Right lobe of liver (tissue), 4 donors: ENCODE results near the gene MAPT.

Source experiments
- POLR2A ChIP-seq: fragments of 450-650 bp; IDR thresholded peaks from one replicate; pipeline ENCODE4 v1.6.1; 2017; ENCODE audit warnings: antibody characterized with exemption, mild to moderate bottlenecking
- TF ChIP-seq, protein P1 (sequence below), 4 donors: fragments of 200-600 bp in 3 of 4; fragments of 450-650 bp in 1 of 4; IDR thresholded peaks; one replicate each; pipeline versions ENCODE4 v1.5.1 to v1.8.0; 2016 to 2022; ENCODE audit warnings: antibody characterized with exemption in 4 of 4, mild to moderate bottlenecking in 2 of 4
- donor health status: DM: no; HTN: no; CAD: no.
- donor health status: DM: no; HTN: no; CAD: no.
- donor health status: DM: no; HTN: yes; CAD: no.

DNA sequence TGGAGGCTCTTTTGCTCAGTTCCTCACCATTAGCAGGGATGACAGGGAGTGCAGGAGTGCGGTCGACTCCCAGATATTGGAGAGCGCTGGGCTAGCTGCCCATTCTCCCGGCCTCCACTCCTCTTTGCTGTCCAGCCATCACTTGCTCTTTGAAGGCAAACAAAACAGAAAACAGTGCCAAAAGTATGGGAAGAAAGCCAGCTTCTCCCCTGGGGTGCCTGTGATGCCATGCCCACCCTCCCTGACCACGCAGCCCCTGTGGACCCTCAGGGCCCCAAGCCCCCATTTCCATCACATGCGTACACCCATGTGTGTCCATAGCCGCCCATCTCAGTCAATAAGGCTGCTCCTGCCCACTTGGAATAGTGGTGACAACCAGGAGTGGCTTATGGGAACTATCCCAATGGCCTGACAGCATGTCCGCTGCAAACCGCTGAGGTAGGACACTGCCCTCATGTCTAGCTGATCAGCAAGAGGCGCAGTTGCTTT lies 30.0 kb downstream of the MAPT start:
- TF ChIP-seq POLR2A = no peak
- TF ChIP-seq, protein P1, sequence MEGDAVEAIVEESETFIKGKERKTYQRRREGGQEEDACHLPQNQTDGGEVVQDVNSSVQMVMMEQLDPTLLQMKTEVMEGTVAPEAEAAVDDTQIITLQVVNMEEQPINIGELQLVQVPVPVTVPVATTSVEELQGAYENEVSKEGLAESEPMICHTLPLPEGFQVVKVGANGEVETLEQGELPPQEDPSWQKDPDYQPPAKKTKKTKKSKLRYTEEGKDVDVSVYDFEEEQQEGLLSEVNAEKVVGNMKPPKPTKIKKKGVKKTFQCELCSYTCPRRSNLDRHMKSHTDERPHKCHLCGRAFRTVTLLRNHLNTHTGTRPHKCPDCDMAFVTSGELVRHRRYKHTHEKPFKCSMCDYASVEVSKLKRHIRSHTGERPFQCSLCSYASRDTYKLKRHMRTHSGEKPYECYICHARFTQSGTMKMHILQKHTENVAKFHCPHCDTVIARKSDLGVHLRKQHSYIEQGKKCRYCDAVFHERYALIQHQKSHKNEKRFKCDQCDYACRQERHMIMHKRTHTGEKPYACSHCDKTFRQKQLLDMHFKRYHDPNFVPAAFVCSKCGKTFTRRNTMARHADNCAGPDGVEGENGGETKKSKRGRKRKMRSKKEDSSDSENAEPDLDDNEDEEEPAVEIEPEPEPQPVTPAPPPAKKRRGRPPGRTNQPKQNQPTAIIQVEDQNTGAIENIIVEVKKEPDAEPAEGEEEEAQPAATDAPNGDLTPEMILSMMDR (IDR thresholded peaks at IDR 0.05) = no peak
